ENCODE measurements around the gene SCLT1.

DNA sequence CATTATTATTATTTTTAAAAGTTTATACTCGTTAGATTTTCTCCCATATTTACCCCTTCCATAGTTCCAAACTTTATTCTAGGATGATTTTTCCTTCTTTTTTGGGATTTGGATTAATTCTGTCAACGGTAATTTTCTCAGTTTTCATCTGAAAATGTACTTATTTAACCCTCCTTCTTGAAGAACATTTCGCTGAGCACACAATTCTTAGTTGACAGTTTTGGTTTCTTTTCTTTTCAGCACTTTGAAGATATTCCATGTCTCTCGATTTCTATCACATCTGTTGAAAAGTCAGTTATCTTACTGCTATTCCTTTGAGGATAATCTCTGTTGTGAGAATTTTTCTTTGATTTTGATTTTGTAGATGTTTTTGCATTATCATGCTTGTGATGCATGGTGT, 85.2 kb downstream of the SCLT1 start:
- no peak for TF ChIP-seq SIN3A (IDR thresholded peaks at IDR 0.05; ENCODE audit: borderline replicate concordance, insufficient read depth, low read length)
- TF ChIP-seq POLR2AphosphoS5 (IDR thresholded peaks at IDR 0.05; ENCODE audit: low read depth, low read length) = no peak
- TF ChIP-seq, protein P1, sequence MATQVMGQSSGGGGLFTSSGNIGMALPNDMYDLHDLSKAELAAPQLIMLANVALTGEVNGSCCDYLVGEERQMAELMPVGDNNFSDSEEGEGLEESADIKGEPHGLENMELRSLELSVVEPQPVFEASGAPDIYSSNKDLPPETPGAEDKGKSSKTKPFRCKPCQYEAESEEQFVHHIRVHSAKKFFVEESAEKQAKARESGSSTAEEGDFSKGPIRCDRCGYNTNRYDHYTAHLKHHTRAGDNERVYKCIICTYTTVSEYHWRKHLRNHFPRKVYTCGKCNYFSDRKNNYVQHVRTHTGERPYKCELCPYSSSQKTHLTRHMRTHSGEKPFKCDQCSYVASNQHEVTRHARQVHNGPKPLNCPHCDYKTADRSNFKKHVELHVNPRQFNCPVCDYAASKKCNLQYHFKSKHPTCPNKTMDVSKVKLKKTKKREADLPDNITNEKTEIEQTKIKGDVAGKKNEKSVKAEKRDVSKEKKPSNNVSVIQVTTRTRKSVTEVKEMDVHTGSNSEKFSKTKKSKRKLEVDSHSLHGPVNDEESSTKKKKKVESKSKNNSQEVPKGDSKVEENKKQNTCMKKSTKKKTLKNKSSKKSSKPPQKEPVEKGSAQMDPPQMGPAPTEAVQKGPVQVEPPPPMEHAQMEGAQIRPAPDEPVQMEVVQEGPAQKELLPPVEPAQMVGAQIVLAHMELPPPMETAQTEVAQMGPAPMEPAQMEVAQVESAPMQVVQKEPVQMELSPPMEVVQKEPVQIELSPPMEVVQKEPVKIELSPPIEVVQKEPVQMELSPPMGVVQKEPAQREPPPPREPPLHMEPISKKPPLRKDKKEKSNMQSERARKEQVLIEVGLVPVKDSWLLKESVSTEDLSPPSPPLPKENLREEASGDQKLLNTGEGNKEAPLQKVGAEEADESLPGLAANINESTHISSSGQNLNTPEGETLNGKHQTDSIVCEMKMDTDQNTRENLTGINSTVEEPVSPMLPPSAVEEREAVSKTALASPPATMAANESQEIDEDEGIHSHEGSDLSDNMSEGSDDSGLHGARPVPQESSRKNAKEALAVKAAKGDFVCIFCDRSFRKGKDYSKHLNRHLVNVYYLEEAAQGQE (IDR thresholded peaks at IDR 0.05; ENCODE audit: insufficient read depth in 1 of 2, low read depth in 2 of 2, low read length in 2 of 2) = no peak
